ENCODE data around the gene FAH. TPM values are rescaled to one million over a fixed set of nuclear protein-coding genes. Genes with fewer than 3 reads are reported as not detected.
A peak's percentile ranks its signal among the peaks of the same experiment; 100 is the strongest.

The FAH gene
- total RNA-seq, 4 donors from 2014 or later, result 7.9 to 26.0 (median 10.1) TPM

DNA sequence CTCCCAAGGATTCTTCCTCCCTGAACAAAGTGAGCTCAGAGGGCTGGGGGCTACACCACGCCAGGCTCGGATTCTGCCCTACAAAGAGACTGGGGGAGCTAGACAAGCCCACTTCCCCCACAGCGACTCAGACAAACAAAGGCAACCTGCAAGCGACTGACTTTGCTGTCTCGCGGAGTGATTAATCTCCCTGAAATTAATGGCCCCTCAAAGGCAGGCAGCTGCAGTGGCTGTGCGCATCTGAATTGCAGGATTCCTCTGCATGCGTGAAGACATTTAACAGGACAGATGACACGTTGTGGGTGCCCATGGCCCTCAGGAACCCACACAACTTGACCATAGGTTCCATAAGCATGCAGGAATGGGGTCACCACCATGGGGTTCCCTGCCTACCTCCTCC is 80.8 kb downstream of the FAH start:
- Histone ChIP-seq H3K4me3 (no peak overlapping the region), H3K9me3 (no peaks in the 10 kb centered on the region), H3K27ac (no peak overlapping the region), H3K4me1 (no peaks in the 10 kb centered on the region), H3K27me3 (peaks cover 42% of the 10 kb centered on the region), H3K36me3 (no peaks in the 10 kb centered on the region)
- 0% methylated on average over 1 of the region's 9 CpGs; no CpG with 5 or more reads in 1 of the 2 donors for WGBS, 2 donors (ENCODE audit: low coverage in 1 of 2)
- ATAC-seq, result no peak
- TF ChIP-seq EP300 (IDR thresholded peaks at IDR 0.05) (no peak), POLR2A (IDR thresholded peaks at IDR 0.05) (no peak), POLR2AphosphoS5 (IDR thresholded peaks at IDR 0.05) (no peak)
- TF ChIP-seq, protein P1, sequence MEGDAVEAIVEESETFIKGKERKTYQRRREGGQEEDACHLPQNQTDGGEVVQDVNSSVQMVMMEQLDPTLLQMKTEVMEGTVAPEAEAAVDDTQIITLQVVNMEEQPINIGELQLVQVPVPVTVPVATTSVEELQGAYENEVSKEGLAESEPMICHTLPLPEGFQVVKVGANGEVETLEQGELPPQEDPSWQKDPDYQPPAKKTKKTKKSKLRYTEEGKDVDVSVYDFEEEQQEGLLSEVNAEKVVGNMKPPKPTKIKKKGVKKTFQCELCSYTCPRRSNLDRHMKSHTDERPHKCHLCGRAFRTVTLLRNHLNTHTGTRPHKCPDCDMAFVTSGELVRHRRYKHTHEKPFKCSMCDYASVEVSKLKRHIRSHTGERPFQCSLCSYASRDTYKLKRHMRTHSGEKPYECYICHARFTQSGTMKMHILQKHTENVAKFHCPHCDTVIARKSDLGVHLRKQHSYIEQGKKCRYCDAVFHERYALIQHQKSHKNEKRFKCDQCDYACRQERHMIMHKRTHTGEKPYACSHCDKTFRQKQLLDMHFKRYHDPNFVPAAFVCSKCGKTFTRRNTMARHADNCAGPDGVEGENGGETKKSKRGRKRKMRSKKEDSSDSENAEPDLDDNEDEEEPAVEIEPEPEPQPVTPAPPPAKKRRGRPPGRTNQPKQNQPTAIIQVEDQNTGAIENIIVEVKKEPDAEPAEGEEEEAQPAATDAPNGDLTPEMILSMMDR (IDR thresholded peaks at IDR 0.05), result no peak

DNA sequence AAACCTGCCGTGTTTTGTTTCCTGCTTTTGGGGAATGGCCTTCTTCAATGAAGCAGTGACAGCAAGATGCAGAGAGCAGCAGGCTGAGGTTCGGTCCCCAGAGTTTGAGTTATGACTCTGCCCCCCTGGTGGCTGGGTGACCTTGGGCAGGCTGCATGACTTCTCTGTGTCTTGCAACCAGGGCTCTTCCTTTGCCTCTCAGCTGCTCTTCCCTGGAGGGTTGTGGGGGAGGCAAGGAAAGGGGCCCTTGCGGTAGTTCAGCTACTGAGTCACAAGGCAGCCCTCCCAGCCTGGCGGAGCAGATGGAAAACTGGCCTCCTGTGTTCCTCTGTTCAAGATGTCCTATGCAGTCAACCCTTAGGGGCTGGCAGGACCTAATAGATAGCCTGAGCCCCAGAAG is 82.1 kb downstream of the FAH start:
- Histone ChIP-seq H3K4me1 (no peaks in the 10 kb centered on the region), H3K27ac (no peak overlapping the region), H3K36me3 (no peaks in the 10 kb centered on the region), H3K9me3 (no peaks in the 10 kb centered on the region), H3K27me3 (peaks cover 54% of the 10 kb centered on the region), H3K4me3 (no peak overlapping the region)
- TF ChIP-seq, protein P1 (IDR thresholded peaks at IDR 0.05), result peak in 2 of 4 experiments; percentile 15 to 28
- no peak for TF ChIP-seq POLR2AphosphoS5 (IDR thresholded peaks at IDR 0.05)
- TF ChIP-seq POLR2A (IDR thresholded peaks at IDR 0.05), result no peak
- TF ChIP-seq EP300 (IDR thresholded peaks at IDR 0.05), result no peak
- WGBS, 2 donors (ENCODE audit: low coverage in 1 of 2), result 0% methylated on average over 2 of the region's 4 CpGs; no CpG with 5 or more reads in 1 of the 2 donors
- no peak for ATAC-seq

Other genes with a start within 250 kb of the FAH start
- 10 to 100 TPM in 1 of 4 donors, under 1 TPM in 1, not detected in 2; 0.62 to 13.3 TPM for gene BCL2A1, start 181.8 kb upstream of the FAH start, total RNA-seq
- 100 to 1,000 TPM in 3 of 4 donors, 10 to 100 TPM in 1; 95.6 to 137 (median 131) TPM for gene ZFAND6, start 93.3 kb upstream of the FAH start, total RNA-seq
- under 1 TPM; 0.27 to 0.85 (median 0.75) TPM for gene CTXND1, start 99.2 kb downstream of the FAH start, total RNA-seq